Cortex of kidney (tissue), 1 donor: ENCODE data around the gene NFATC4.
"Not testable (repeated sequence)": the region's sequence is repeated elsewhere in the genome, so short reads cannot be mapped to it uniquely, and the experiment has no call there.

ENCODE experiments used
- DNase-seq: peaks from one replicate; lab custom pipeline; 2025; lab: John Stamatoyannopoulos, UW

NFATC4 gene

DNA sequence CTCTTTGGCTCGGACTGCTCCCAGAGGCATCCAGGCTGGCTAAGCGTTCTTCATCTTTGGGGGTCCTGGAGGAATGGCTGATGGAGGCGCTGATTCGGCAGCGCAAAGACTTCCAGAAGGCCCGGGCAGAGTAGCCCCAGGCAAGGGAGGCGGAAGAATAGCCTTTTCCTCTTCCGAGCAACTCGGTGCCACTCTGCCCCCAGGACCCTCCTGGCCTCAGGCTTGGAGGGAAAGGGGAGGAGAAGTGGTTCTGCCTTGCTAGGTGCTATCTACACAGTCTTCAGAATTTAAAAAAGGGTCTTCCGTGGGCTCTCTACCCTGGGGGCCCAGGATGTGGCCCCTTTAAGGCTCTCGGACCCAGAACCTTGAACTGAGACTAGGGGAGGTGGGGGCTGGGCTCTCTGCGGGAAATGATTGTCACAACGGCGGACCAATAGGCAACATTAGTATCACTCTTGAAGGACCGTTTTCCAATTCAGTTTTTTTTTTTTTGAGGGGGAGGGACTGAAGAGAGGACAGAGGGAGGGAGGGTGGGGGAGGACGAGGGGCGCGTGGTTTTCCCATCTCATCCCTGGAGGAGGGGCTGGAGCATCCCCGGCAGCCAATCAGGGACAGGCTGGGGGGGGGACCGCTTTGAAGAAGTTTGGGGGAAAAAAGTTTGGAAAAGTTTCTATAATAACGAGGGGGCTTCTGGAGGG is at the start of gene NFATC4:
NFATC4 (plus strand) TSS at position 671 of the 698 bp plus-strand sequence. CDS start 157 bp downstream, outside the sequence.
- DNase-seq: no peak

DNA sequence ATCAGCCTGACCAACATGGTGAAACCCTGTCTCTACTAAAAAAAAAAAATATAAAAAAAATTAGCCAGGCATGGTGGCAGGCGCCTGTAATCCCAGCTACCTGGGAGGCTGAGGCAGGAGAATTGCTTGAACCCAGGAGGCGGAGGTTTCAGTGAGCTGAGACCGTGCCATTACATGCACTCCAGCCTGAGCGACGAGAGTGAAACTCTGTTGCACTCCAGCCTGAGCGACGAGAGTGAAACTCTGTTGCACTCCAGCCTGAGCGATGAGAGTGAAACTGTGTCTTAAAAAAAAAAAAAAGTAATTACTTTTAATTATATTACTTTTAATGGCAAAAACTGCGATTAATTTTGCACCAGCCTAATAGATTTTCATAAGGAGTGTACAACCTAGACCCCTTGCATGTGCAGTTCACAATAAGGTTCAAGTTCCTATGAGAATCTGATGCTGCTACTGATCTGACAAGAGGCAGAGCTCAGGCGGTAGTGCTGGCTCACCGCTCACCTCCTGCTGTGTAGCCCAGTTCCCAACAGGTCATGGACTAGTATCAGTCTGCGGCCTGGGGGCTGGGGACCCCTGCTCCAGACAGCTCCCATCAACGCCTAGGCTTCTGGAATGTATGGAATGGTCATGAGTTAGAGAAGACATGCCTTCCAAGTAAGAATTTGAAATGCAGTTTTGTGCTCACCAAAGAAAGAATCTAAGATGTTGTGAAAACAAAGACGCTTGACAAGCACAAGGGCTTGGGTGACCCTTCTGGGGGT is 46.6 kb upstream of the NFATC4 start:
- no peak for DNase-seq

DNA sequence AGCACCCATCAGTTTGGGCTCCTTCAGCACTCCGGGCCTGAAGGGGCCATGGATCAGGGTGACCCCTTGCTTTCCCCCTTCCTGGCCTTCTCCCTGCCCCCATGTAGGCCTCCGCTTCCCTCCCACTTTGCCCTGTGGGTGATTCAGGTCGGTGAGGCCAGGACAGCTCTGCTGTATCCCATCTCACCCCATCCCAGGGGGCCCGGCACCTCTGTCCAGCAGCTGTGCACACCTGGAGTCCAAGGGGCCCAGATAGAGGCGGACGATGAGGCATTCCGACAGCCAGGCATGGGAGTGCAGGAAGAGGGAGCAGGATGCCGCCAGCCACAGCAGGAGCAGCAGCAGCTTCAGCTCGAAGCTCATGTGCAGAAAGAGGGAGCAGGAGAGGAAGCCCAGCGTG is 45.3 kb upstream of the NFATC4 start:
- DNase-seq: no peak

DNA sequence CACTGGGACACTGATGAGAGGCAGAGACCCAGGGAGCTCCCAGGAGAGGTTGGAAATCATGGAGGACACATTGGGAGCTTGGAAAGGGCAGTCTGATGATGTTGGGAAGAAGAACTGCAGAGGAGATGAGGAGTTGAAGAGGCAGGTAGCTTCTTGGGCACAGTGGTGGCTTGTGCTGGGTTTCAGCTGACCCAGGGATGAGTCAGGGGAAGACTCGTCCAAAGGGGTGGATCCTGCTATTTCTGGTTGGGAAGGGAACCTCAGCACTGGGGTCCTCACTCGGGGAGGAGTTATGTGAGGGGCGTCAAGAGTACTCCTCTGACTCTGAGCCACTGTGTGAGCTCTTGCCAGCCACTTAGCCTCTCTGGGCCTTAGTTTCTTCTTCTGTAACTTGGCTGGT is 44.6 kb upstream of the NFATC4 start:
- DNase-seq: no peak

DNA sequence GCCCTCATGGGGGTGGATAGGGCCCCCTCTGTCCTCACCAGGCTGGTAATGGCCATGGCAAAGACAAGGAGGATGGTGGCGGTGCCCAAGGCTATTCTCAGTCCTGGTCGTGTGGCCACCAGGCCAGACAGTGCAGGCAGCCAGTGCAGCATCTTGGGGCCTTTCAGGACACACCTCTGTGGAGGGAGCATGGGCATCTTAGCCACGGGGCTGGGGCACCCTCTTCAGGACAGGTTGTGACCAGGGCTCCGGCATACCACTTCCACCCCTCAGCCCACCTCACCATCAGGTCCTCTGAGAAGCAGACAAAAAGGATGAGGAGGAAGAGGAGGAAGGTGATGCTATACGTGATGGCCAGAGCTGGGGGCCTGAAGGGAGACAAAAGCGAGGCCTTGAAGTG is 44.0 kb upstream of the NFATC4 start:
- no peak for DNase-seq

DNA sequence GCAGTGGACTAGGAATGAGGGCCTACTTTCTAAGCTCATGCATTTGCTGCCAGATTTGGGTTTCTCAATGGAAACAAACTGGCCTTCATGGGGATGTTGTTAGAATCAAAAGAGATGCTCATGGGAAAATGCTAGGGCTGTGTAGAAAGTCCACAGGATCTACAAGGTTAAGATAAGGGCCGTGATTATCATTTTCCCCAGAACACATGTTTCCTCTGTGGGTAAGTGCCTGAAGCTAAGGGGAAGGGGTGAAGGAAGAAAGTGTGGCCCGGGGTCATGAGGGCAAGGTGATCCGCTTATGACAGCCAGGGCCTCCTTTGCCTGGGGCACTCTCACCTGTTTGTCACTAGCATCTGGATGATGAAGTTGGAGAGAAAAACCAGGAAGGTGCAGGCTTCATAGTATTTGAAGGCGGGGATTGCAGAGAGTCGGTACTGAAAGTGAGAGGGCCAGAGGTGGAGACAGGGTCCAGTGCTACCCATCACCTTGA is 42.9 kb upstream of the NFATC4 start:
- no peak for DNase-seq

DNA sequence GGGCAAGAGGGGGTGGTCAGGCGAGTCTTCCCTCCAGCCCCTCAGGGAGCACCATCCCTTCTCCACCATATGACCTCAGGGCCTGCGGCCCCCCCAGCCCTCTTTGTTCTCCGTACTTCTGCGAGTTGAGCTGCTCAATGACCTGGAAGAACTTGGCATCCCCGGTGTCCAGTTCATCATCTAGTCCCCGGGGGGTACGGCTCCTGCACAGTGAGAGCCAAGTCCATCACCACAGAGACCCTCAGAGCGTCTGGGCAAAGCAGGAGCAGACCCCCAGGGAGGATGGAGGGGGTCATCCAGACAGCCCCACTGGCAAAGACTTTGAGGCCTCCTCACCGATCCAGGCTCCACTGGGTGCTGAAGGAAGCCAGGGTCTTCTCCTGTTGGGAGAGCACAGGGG is 42.0 kb upstream of the NFATC4 start:
- DNase-seq: no peak

DNA sequence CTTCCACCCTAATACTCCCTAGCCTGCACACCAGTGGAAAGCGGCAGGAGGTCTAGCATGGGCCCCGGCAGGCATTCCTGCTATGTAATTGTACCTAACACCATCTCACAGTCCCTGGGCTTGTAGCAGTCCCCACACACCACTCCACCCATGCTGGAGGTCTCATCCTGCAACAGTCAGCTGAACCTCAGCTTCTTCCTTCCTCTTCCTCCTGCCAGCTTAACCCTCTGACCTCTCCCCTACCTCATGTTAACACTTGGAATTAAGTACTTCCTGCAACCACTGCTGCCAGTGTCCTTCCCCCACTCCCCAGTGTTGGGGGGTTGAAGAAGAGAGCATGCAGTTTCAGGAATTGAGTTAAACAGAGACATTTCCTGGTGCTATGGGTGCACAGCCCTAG is 40.7 kb upstream of the NFATC4 start:
- DNase-seq: no peak

DNA sequence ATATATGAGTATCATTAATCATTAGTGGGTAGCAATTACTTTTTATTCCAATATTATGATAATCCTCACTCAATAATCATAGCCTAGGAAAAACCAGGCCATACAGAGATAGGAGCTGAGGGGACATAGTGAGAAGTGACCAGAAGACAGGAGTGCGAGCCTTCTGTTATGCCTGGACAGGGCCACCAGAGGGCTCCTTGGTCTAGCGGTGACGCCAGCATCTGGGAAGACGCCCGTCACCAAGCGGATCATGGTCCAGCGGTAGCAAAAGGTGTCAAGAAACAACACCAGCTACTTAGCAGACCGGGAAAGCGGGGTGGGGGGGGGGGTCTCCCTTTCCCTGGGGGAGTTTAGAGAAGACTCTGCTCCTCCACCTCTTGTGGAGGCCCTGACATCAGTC is 40.1 kb upstream of the NFATC4 start:
- not testable (repeated sequence) for DNase-seq

DNA sequence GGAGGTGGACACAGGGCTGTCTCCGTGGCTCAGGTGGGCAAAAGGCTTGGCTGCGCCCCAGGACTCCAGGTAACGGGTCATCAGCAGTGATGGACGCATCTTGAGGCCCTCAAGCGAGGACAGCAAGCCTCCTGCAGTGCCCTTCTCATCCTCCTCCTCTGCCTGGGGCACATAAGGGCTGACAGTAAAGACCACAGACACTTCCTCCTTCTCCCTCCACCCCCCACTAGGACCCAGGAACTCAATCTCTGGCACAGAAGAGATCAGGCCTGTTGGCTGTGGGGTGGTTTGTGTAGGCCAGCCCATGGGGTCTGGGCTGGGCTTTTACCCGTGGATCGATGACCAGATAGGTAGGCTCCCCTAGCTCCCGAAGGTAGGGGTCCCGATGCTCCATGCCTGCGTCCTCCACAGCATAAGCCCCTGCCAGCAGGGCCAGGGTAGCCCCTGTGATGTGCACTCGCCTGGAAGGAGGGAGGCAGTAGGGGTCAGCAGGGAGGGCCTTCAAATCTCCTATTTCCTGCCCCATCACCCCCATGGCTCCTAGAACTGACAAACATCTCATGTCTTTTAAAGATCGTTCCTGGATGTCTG is 38.8 kb upstream of the NFATC4 start:
- DNase-seq: no peak

DNA sequence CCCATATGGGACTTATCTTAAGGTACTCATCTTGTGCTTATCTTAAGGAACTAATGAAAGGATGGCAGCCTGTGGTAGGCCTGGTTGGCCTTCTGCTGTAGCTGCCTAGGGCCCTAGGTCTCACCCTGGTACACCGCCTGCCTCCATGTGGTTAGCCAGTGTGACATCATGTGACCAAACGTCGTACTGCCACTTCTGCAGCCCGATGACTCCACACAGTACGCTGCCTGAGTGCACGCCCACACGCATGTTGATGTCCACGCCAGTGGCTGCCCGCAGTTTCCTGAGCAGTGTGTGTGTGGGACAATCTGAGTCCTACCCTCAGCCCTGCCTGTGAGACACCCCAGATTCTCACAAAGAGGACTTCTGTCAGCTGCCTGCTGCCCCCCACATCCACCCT is 38.2 kb upstream of the NFATC4 start:
- no peak for DNase-seq

DNA sequence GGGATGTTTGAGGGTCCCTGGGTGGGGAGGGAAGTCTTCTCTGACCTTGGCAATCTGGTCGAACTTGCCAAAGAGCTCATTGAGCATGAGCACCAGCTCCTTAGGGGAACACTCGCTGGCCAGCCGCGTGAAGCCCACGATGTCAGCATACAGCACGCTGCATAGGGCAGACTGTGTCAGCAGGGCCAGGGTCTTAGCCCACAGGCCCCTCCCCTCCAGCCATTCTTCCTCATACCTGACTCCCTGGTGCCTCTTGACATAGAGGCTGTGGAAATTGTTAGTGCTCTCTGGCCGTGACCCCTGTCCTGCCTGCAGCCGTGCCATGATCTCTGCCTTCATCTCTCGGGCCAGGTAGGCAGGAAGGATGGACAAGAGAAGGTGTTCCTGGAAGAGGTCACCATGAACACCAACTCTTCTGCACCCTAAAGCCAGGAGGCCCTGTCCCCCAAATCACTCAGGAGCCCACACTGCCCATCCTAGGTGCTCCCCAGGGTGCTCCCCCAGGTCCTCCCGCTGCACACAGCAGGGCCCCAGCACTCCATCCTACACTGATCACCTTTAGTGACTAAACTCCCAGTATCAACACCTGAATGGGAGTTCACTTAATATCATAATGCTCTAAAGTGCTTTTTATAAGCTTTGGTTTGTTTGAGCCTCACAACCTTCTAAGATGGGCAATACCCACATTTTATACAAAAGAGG is 36.9 kb upstream of the NFATC4 start:
- no peak for DNase-seq

DNA sequence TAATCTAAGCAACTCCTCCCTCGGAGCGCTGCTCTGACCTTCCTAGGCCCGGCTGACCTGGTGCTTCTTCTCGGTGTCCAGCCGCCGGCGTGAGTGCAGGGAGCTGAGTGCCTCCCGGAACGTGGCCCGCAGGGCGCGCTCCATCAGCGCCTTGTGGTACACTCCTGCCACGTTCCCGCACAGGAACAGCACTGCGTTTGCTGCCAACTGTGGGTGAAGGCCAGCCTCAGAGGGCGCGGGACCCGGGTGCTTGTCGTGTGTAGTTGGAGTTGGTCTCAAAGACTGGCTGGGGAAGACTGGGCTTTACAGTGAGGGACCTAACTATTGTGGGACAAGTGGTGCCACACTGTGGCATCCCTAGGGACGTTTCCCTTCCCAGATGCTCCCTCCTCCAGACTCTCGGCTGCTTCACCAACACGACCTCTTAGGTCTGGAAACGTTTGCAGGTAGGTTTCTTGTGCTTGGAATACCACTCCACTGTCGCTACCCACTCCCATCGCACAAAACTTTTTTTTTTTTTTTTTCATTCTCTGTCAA is 36.2 kb upstream of the NFATC4 start:
- no peak for DNase-seq

DNA sequence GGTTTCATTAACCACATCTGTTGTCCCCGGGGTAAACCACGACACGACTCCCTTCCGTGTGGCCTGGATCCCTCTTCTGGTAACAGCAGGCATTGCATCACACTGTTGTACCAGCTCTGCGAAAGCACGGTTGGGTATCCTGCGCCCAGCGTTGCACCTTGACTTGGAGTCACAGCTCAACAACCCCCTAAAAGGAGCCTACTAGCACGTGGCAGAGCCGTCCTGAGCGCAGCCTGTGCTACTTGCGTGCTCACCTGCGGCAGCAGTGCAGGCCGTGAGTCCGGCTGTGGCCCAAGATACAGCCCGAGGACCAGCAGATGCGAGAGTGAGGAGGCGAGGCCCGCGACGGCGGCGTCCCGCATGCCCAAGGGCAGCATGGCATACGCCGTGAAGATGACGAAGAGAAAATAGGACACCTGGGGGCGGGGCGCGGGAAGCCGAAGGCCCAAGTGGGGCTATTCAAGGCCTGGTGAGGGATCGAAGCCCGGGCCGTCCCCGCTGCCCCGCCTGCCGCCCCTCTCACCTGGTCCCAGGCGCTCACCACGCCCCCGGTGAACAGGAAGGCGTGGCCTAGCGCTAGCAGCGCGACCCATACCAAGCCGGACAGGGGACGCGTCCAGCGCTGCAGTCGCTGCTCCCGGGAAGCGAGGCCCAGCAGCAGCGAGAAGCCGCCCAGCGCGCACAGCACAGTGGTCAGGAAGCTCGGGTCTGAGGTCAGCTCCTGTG is 35.6 kb upstream of the NFATC4 start:
- DNase-seq: no peak

DNA sequence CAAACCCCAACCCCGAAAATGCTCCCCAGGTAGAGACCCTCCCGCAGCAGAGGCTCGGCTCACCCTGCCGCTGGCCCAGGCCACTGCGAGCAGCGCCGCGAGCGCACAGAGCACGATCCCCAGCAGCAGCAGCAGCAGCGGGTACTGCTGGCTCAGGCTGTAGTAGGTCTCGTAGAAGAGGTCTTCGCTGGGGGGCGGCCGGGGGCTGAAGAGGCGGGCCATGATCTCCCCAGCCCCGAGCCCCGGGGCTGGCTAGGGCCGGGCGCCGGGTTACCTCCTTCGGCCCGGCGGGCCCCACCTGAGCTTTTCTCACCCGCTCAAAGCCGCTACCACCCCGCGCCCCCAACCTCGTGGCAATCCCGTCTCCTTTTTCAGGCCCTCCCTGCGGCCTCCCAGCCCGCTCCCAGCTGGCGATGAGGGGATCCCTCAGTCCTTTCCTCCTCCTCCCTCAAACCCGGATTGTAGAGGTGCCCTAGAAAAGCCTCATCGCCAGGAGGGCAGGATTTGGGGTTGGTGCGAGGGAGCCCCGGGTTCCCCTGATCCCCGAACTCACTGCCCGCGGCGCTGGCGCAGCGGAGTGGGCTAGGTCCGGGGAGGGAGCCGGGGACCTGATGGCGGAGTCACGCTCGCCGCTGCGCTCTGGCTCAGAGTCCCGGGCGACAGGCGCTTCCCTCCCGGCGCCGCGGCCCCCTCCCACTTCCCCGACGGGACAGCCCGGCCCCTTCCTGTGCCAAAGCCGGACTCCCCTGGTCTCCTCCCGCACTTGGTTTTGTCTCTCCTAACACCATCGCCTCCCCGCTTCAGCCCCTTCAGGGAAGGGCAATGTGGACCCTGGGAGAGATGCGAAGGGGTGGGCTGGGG is 33.3 kb upstream of the NFATC4 start, which contains the start of gene ADCY4:
ADCY4 (minus strand) TSS at position 641 of the 861 bp plus-strand sequence; CDS start at position 222, 419 bp downstream.
- no peak for DNase-seq

DNA sequence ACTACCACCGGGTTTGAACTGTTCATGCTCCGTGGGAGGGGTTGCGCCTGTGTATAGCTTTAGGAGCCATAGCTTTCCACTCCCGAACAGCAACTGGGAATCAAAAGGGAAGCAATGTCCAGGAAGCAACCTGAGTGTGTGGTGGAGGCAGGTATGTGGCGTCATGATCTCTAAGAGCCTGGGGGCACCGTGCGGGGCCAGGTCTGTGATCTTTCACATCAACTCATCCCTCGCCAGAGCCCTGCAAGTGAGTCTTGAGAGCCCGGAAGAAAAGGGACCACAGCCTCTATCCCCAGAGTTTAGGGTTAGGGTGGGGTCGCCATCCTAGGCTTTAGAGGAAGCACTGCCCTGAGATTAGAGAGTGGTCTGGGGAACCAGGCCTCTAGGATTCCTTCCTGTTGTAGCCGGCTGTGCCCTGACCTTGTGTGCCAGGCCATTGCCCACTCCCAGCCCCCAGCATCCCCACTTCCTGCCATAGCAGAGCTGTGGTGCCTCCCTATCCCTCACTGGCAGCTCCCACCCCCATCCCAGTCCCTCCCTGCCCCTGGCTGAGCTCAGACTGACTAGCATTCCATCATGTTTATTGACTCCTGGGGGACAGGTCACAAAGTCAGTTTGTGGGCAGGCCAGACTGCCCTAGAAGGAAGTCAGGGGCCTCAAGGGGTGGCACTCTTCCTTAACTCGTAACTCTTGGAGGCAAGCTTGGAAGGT is 32.4 kb upstream of the NFATC4 start:
- no peak for DNase-seq

DNA sequence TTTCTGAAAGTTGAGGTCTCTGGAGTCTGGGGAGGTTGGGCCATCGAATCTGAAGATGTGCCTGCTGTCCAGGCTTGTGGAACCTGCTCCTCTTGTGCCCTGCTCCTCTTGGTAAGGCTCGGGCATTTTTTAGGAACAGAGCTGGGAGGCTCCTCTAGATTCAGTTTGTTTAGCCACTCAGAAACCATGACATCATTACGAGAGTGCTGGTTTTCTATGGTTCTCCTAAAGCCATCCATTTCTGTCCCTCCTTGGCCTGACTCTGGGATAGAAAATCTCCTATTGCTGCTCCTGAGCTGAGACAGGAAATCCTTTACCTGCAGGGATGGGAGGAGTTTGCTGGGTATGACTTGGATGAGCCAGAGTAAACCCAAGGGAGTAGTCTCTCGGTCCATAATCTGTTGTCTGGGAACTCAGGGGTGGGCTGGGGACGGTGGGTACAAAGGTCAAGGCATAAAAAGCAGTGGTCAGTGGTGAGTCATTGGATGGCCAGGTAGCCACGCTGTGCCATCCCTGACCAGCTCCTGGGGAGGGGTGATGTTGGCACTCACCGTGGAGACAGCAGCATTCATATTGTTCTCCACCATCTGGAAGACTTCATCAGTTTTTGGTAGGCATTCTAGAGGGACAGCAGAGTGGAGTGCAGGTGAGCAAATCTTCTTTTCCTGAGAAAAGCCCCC is 30.7 kb upstream of the NFATC4 start:
- no peak for DNase-seq

DNA sequence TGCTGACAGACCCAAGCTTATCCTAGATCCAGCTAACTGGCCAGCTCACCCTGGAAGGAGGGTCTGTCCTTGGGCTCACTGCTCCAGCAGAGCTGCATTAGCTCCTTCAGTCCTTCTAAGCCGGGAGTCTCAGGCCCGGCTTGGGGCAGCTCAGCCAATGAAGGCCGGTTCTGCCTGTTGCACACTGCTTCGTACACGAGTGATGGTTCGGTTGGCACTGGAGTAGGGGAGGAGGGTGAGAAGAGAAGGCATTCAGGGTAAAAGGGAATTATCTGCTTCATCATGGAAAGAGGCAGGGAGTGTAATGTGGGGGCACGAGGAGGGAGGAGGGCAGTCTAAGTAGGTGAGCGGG is 30.2 kb upstream of the NFATC4 start:
- no peak for DNase-seq

DNA sequence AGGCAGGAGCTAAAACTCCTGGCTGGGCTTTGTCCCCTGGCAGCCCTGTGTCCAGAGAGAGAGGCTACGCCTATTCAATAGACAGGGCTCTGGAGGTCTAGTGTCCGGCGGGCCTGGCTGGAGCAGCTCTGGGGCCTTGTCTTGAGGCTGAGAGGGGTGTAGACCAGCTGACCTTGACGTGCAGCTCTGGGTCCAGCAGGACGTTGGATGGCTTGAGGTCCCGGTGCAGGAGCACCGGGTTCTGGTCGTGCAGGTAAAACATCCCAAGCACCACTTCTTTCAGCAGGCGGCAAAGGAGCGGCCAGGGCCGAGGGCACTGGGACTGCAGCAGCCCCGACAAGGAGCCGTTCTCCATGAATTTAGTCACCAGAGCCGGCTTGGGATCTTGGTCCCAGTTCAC is 29.1 kb upstream of the NFATC4 start:
- DNase-seq: no peak
